Measurements from ENCODE around the gene TMEM120A. TPM values are rescaled to one million over a fixed set of nuclear protein-coding genes. Genes with fewer than 3 reads are reported as not detected.
A peak's percentile ranks its signal among the peaks of the same experiment; 100 is the strongest.

TMEM120A gene
- polyA plus RNA-seq, 1 of the 3 experiments (the other 2 are of a cell fraction), result 59.8 TPM

- Histone ChIP-seq H4K20me1 (ENCODE audit: insufficient read depth) (no peaks in the 10 kb centered on the region), H3K4me3 (ENCODE audit: low read depth in 2 of 2, low read length in 1 of 2) (no peak overlapping the region), H2AFZ (ENCODE audit: low read depth) (no peak overlapping the region), H3K9me3 (no peaks in the 10 kb centered on the region), H3F3A (replicated peaks; ENCODE audit: insufficient read depth) (no peaks in the 10 kb centered on the region), H3K27ac (ENCODE audit: low read depth in 2 of 2, low read length in 1 of 2) (no peak overlapping the region), H3K4me1 (ENCODE audit: control insufficient read depth in 1 of 2, insufficient read depth in 2 of 2, low read depth in 1 of 2, low read length in 1 of 2) (no peaks in the 10 kb centered on the region; a peak in 1 of 4 replicates), H3K9me2 (no peaks in the 10 kb centered on the region), H3K27me3 (ENCODE audit: insufficient read depth) (no peaks in the 10 kb centered on the region), H3K9ac (no peak overlapping the region), H3K79me2 (ENCODE audit: insufficient read depth) (no peaks in the 10 kb centered on the region), H3K4me2 (no peak overlapping the region), H3K36me3 (replicated peaks in 1 of 2; ENCODE audit: control insufficient read depth in 1 of 2, insufficient read depth in 2 of 2, low read length in 1 of 2) (peaks cover 22 to 26% of the 10 kb centered on the region in 2 experiments)
- DNase-seq, result peak; percentile 30
- 92% methylated on average over 8 of the region's 8 CpGs for WGBS (ENCODE audit: low lambda C conversion rate)
- POLR2A ChIA-PET, result no interaction called here
- CTCF ChIA-PET, result interaction anchor here (1.1 to 1.7 kb wide), 2 partner anchors 103 to 111 kb away, joined by 3 to 4 read pairs; no protein-coding TSS in a partner anchor
- TF ChIP-seq RXRA (IDR thresholded peaks at IDR 0.05; ENCODE audit: borderline replicate concordance, low read depth) (no peak), EP300 (IDR thresholded peaks at IDR 0.05; ENCODE audit: borderline replicate concordance in 1 of 2, low read depth in 1 of 2, low read length in 1 of 2) (no peak), REST (IDR thresholded peaks at IDR 0.05; ENCODE audit: low read depth, low read length) (no peak), MXI1 (IDR thresholded peaks at IDR 0.05; ENCODE audit: low read depth, low read length) (no peak), JUND (IDR thresholded peaks at IDR 0.05) (no peak), IRF3 (IDR thresholded peaks at IDR 0.05; ENCODE audit: low read depth, low read length) (no peak), ELF1 (IDR thresholded peaks at IDR 0.05) (no peak), FOSL2 (IDR thresholded peaks at IDR 0.05; ENCODE audit: borderline replicate concordance, low read depth) (no peak), TEAD4 (IDR thresholded peaks at IDR 0.05; ENCODE audit: borderline replicate concordance, insufficient read depth) (no peak), FOXJ3 (CRISPR knock-in tag; IDR thresholded peaks at IDR 0.05) (no peak), USF2 (IDR thresholded peaks at IDR 0.05; ENCODE audit: borderline replicate concordance, low read depth, low read length) (no peak), YY1 (IDR thresholded peaks at IDR 0.05; ENCODE audit: low read depth) (no peak), TCF12 (IDR thresholded peaks at IDR 0.05) (no peak)
- TF ChIP-seq, protein P1, sequence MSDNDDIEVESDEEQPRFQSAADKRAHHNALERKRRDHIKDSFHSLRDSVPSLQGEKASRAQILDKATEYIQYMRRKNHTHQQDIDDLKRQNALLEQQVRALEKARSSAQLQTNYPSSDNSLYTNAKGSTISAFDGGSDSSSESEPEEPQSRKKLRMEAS (IDR thresholded peaks at IDR 0.05; ENCODE audit: low read depth), result no peak
- TF ChIP-seq, protein P2, sequence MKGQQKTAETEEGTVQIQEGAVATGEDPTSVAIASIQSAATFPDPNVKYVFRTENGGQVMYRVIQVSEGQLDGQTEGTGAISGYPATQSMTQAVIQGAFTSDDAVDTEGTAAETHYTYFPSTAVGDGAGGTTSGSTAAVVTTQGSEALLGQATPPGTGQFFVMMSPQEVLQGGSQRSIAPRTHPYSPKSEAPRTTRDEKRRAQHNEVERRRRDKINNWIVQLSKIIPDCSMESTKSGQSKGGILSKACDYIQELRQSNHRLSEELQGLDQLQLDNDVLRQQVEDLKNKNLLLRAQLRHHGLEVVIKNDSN (IDR thresholded peaks at IDR 0.05; ENCODE audit: borderline replicate concordance, low read depth), result no peak
Measured at GRCh38 chr7:75977743-75978142, 16.7 kb downstream of the TMEM120A start.

Data from SK-N-SH (cell line).